ENCODE measurements around the gene ANXA2R. TPM values are rescaled to one million over a fixed set of nuclear protein-coding genes. Genes with fewer than 3 reads are reported as not detected.

The ANXA2R gene
- total RNA-seq, 2 experiments from 2014 or later: 45.6 to 48.9 TPM

GRCh38 chr5:43041110-43041668 is 1.1 kb upstream of the ANXA2R start:
- no peaks in the 10 kb centered on the region for H3K27me3 Mint-ChIP-seq
- H3K4me3 Mint-ChIP-seq: peak overlapping the region; percentile 98
- Histone ChIP-seq H3K27me3 (ENCODE audit: control insufficient read depth in 1 of 2, insufficient read depth in 2 of 2, low read length in 2 of 2) (no peaks in the 10 kb centered on the region), H3K9me3 (ENCODE audit: control insufficient read depth in 1 of 2, insufficient read depth in 1 of 2, low read length in 2 of 2) (peaks cover 0 to 11% of the 10 kb centered on the region in 2 experiments), H3K27ac (ENCODE audit: low read depth in 1 of 2, low read length in 2 of 2) (peak overlapping the region; percentile 96 to 98), H3K36me3 (ENCODE audit: insufficient read depth, low read length) (peaks cover 13% of the 10 kb centered on the region), H3K4me1 (ENCODE audit: insufficient read depth, low read length) (peaks cover 69% of the 10 kb centered on the region), H3K4me3 (ENCODE audit: low read length) (peak overlapping the region; percentile 84)
- ChIA-PET CTCF (interaction anchor here (0.8 to 8.2 kb wide), 16 partner anchors 20 to 443 kb away, joined by 3 to 179 read pairs (median 7); partner anchors contain the start of gene ZNF131), POLR2A (interaction anchor here (0.7 to 9.8 kb wide), 37 partner anchors 8 to 1171 kb away, joined by 3 to 1378 read pairs (median 7); partner anchors contain the start of genes FBXO4, HMGCS1, NNT and OXCT1)
- no peaks in the 10 kb centered on the region for H3K9me3 Mint-ChIP-seq
- peak overlapping the region; percentile 98 for H3K27ac Mint-ChIP-seq
- peak; percentile 1 for ATAC-seq (ENCODE audit: poor library complexity)
- intact Hi-C loops (cut with DNase I, micrococcal nuclease): no loop called here
- TF ChIP-seq CTCF (IDR thresholded peaks at IDR 0.05): no peak
- DNase-seq: peak in 10 of 14 experiments; percentile 20 to 82 (median 50)
- H3K4me1 Mint-ChIP-seq (ENCODE audit: low read depth): peaks cover 46% of the 10 kb centered on the region
- peaks cover 62% of the 10 kb centered on the region for H3K36me3 Mint-ChIP-seq (ENCODE audit: low read depth)

- peak overlapping the region; percentile 98 for H3K27ac Mint-ChIP-seq
- peaks cover 0 to 11% of the 10 kb centered on the region in 2 experiments for H3K9me3 ChIP-seq (ENCODE audit: control insufficient read depth in 1 of 2, insufficient read depth in 1 of 2, low read length in 2 of 2)
- peak overlapping the region; percentile 98 for H3K4me3 Mint-ChIP-seq
- H3K4me1 ChIP-seq (ENCODE audit: insufficient read depth, low read length): peaks cover 68% of the 10 kb centered on the region
- peak; percentile 23 for TF ChIP-seq CTCF (IDR thresholded peaks at IDR 0.05)
- no peaks in the 10 kb centered on the region for H3K9me3 Mint-ChIP-seq
- ATAC-seq (ENCODE audit: poor library complexity) (peak; percentile 9), DNase-seq (peak; percentile 59 to 86 (median 68))
- H3K36me3 ChIP-seq (ENCODE audit: insufficient read depth, low read length): peaks cover 5% of the 10 kb centered on the region
- intact Hi-C loops (cut with DNase I, micrococcal nuclease): loop anchor here (1.0 to 2.0 kb wide), 10 partner anchors 8 to 131 kb away; no protein-coding TSS in a partner anchor
- peaks cover 55% of the 10 kb centered on the region for H3K36me3 Mint-ChIP-seq (ENCODE audit: low read depth)
- H3K27me3 ChIP-seq (ENCODE audit: control insufficient read depth in 1 of 2, insufficient read depth in 2 of 2, low read length in 2 of 2): no peaks in the 10 kb centered on the region
- H3K27ac ChIP-seq (ENCODE audit: low read depth in 1 of 2, low read length in 2 of 2): peak overlapping the region; percentile 90 to 96
- H3K4me1 Mint-ChIP-seq (ENCODE audit: low read depth): peaks cover 45% of the 10 kb centered on the region
- peak overlapping the region; percentile 84 for H3K4me3 ChIP-seq (ENCODE audit: low read length)
- ChIA-PET CTCF (interaction anchor here (0.6 to 8.2 kb wide), 14 partner anchors 9 to 130 kb away, joined by 3 to 179 read pairs (median 4); no protein-coding TSS in a partner anchor), POLR2A (interaction anchor here (1.3 to 9.8 kb wide), 18 partner anchors 9 to 1136 kb away, joined by 3 to 1378 read pairs (median 36); partner anchors contain the start of genes HMGCS1, RIMOC1, TMEM267 and ZNF131)
- H3K27me3 Mint-ChIP-seq: no peaks in the 10 kb centered on the region
These were observed 440 bp downstream of the ANXA2R start for GRCh38 chr5:43039471-43040286.

- Histone ChIP-seq H3K4me3 (ENCODE audit: low read length) (peak overlapping the region; percentile 84), H3K4me1 (ENCODE audit: insufficient read depth, low read length) (peaks cover 68% of the 10 kb centered on the region), H3K9me3 (ENCODE audit: control insufficient read depth in 1 of 2, insufficient read depth in 1 of 2, low read length in 2 of 2) (peaks cover 0 to 8% of the 10 kb centered on the region in 2 experiments), H3K27me3 (ENCODE audit: control insufficient read depth in 1 of 2, insufficient read depth in 2 of 2, low read length in 2 of 2) (no peaks in the 10 kb centered on the region), H3K27ac (ENCODE audit: low read depth in 1 of 2, low read length in 2 of 2) (peak overlapping the region; percentile 90 to 96), H3K36me3 (ENCODE audit: insufficient read depth, low read length) (peaks cover under 1% of the 10 kb centered on the region)
- Mint-ChIP-seq H3K27ac (peak overlapping the region; percentile 98), H3K4me1 (ENCODE audit: low read depth) (peaks cover 47% of the 10 kb centered on the region), H3K36me3 (ENCODE audit: low read depth) (peaks cover 50% of the 10 kb centered on the region), H3K9me3 (no peaks in the 10 kb centered on the region), H3K4me3 (peak overlapping the region; percentile 98), H3K27me3 (no peaks in the 10 kb centered on the region)
- intact Hi-C loops (cut with DNase I, micrococcal nuclease): loop anchor here (1.0 to 2.0 kb wide), 4 partner anchors 8 to 126 kb away; no protein-coding TSS in a partner anchor
- no peak for ATAC-seq (ENCODE audit: poor library complexity)
- DNase-seq: no peak
- TF ChIP-seq CTCF (IDR thresholded peaks at IDR 0.05): no peak
- ChIA-PET POLR2A (interaction anchor here (1.3 to 9.8 kb wide), 13 partner anchors 8 to 1135 kb away, joined by 3 to 1378 read pairs (median 136); partner anchors contain the start of genes HMGCS1, RIMOC1, TMEM267 and ZNF131), CTCF (interaction anchor here (0.6 to 8.2 kb wide), 12 partner anchors 9 to 130 kb away, joined by 3 to 179 read pairs (median 4); no protein-coding TSS in a partner anchor)
These were observed 1.0 kb downstream of the ANXA2R start for GRCh38 chr5:43039152-43039470.

All from CD4-positive, alpha-beta T cell (primary cell).